PFSK-1 (cell line): Measurements from ENCODE around the gene NAP1L4.

Experiments used
- FOXP2 ChIP-seq: optimal IDR thresholded peaks from 2 replicates; pipeline ENCODE3; 2011; ENCODE audit warnings: borderline replicate concordance, control low read depth, inconsistent platforms; ENCODE audit not compliant: insufficient read depth; ENCODE audit errors: extremely low read length, extremely low read depth
- POLR2AphosphoS5 ChIP-seq: IDR thresholded peaks from 2 replicates; pipeline ENCODE4 v1.6.1; 2012; ENCODE audit warnings: low read depth, mild to moderate bottlenecking, control low read depth, low read length, moderate library complexity
- TAF1 ChIP-seq: IDR thresholded peaks from 2 replicates; pipeline ENCODE4 v1.6.1; 2012; ENCODE audit warnings: low read length, control low read depth, borderline replicate concordance; ENCODE audit not compliant: insufficient read depth
- TF ChIP-seq, protein P1 (sequence below), 2 experiments: IDR thresholded peaks; 2 replicates each; pipeline versions ENCODE4 v1.6.1 to v1.8.0; 2011 to 2012; ENCODE audit warnings: low read depth in 2 of 2, low read length in 2 of 2, control low read depth in 1 of 2, inconsistent platforms in 1 of 2, mild to moderate bottlenecking in 1 of 2, moderate library complexity in 1 of 2; ENCODE audit not compliant: insufficient read depth in 1 of 2

DNA sequence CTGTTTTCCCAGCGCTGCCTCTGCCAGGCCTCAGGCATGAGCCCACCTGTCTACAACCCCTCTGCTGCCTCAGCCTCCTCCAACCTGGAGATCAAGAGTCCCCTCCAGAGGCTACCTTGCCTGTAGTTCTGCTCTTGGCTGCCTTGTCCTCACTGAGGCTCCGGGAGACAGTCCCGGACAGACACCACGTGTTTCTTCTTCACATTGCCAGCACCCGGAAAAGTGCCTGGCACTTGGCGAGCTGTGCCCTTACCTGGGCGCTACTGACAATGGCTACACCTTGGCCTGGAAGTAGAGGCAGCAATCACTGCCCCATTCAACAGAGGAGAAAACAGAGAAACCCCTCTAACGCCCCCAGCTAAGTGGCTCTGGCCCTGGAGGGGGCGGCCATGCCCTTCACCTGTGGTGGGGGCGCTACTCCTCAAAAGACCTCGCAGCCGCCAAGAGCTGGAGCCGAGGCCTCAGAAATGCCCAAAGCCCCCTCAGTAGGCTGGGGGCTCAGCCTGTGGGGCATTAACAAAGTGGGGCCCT lies 3.0 kb upstream of the NAP1L4 start:
- TF ChIP-seq POLR2AphosphoS5, result no peak
- TF ChIP-seq, protein P1, sequence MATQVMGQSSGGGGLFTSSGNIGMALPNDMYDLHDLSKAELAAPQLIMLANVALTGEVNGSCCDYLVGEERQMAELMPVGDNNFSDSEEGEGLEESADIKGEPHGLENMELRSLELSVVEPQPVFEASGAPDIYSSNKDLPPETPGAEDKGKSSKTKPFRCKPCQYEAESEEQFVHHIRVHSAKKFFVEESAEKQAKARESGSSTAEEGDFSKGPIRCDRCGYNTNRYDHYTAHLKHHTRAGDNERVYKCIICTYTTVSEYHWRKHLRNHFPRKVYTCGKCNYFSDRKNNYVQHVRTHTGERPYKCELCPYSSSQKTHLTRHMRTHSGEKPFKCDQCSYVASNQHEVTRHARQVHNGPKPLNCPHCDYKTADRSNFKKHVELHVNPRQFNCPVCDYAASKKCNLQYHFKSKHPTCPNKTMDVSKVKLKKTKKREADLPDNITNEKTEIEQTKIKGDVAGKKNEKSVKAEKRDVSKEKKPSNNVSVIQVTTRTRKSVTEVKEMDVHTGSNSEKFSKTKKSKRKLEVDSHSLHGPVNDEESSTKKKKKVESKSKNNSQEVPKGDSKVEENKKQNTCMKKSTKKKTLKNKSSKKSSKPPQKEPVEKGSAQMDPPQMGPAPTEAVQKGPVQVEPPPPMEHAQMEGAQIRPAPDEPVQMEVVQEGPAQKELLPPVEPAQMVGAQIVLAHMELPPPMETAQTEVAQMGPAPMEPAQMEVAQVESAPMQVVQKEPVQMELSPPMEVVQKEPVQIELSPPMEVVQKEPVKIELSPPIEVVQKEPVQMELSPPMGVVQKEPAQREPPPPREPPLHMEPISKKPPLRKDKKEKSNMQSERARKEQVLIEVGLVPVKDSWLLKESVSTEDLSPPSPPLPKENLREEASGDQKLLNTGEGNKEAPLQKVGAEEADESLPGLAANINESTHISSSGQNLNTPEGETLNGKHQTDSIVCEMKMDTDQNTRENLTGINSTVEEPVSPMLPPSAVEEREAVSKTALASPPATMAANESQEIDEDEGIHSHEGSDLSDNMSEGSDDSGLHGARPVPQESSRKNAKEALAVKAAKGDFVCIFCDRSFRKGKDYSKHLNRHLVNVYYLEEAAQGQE (IDR thresholded peaks at IDR 0.05; ENCODE audit: insufficient read depth in 1 of 2, low read depth in 2 of 2, low read length in 2 of 2), result no peak
- no peak for TF ChIP-seq TAF1
- TF ChIP-seq FOXP2, result no peak
